ENCODE measurements around the gene PDE4D.

GRCh38 chr5:59390989-59391388, 502.5 kb downstream of the PDE4D start:
- TF ChIP-seq TAF1 (IDR thresholded peaks at IDR 0.05; ENCODE audit: borderline replicate concordance, insufficient read depth, low read length), result no peak
- no peak for TF ChIP-seq SIN3A (IDR thresholded peaks at IDR 0.05; ENCODE audit: borderline replicate concordance, insufficient read depth, low read length)
- TF ChIP-seq POLR2AphosphoS5 (IDR thresholded peaks at IDR 0.05; ENCODE audit: low read depth, low read length), result no peak
- TF ChIP-seq REST (IDR thresholded peaks at IDR 0.05; ENCODE audit: insufficient read depth in 1 of 2, low read depth in 2 of 2, low read length in 2 of 2), result no peak
- no peak for TF ChIP-seq FOXP2 (optimal IDR thresholded peaks at IDR 0.05; ENCODE audit: borderline replicate concordance, extremely low read depth, extremely low read length, insufficient read depth)
